NCI-H748 treated with DMSO at 0.1 percent for 48 hours (cell line): ENCODE data around the gene ADD1.

ENCODE experiments used
- DNase-seq: peaks from one replicate; lab custom pipeline; 2025; lab: John Stamatoyannopoulos, UW

The ADD1 gene

DNA sequence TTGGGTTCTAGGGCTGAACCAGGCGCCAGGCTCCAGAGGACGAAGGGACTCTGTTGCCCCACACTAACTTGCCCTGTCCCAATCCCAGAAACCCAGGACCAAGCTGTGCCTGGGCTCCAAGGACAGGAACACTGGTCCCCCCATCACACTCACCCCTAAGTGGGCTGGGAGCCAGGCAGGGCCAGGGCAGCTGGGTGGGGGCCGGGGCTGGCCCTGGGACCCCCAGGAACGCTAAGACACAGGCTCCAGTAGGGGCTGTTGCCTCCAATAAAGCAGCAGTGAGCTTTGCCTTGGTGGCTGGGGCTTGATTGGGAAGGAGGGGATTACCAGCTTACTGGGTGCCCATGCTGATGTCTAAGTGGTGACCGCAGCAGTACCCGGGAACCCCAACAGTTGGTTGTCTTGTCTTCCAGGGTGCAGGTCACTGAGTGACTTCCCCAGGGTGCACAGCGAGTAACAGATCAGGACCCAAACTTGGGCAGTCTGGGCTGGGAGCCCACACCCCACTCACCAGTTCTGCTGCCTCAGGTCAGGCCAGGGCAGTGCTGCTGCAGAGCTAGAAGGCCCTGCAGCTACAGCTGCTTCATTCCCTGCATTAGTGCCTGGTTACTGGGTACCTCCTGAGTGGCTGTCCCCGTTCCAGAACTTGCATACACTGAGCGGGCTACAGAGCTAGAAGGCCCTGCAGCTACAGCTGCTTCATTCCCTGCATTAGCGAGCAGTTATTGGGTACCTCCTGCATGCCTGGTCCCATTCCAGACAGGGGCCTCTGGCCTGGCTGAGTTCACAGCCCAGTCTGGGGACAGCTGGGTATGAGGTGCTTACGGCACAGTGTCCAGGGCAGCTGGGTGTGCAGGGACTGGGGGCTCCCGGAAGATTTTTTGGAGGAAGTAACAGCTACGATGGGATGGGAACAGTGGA, 9.4 kb upstream of the ADD1 start:
- no peak for DNase-seq

DNA sequence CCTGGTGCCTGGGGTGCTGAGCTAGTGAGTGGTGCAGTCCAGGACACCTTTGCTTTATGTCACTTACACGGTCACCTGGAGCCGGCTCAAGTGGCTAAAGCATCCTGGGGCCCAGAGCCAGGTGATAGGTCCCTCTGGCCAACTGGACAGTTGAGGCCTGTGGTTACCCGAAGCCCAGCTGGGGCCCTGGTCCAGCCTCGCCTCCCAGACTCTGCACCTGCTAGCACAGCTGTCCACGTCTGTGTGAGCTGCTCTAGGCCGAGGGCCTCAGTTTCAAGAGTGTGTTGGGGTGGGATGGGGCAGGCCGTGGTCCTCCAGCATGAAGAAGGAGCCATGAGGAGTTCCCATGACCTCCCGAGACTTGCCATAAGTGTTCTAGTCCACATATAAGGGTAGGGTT, 7.7 kb upstream of the ADD1 start:
- no peak for DNase-seq

DNA sequence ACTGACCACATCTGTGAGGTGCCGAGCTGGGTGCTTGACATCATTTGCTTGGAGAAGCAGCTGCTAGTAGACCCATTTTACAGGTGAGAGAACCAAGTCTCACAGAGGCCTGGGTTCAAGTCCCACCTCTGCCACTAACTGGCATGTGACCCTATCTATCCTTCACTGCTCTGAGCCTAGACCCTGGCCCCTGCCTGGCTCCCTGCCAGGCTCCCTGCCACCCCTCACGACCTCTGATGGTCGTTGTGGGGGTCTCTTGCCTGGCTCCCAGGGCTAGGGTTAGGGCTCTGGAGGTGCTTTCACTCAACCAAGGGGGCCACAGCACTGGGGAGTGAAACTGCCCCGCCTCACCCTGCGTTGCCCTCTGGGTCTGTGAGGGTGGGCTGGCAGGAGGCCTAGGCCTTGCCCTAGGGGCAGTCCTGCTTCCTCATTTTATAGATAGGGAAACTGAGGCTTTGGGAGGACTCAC, 7.2 kb upstream of the ADD1 start:
- DNase-seq: no peak

DNA sequence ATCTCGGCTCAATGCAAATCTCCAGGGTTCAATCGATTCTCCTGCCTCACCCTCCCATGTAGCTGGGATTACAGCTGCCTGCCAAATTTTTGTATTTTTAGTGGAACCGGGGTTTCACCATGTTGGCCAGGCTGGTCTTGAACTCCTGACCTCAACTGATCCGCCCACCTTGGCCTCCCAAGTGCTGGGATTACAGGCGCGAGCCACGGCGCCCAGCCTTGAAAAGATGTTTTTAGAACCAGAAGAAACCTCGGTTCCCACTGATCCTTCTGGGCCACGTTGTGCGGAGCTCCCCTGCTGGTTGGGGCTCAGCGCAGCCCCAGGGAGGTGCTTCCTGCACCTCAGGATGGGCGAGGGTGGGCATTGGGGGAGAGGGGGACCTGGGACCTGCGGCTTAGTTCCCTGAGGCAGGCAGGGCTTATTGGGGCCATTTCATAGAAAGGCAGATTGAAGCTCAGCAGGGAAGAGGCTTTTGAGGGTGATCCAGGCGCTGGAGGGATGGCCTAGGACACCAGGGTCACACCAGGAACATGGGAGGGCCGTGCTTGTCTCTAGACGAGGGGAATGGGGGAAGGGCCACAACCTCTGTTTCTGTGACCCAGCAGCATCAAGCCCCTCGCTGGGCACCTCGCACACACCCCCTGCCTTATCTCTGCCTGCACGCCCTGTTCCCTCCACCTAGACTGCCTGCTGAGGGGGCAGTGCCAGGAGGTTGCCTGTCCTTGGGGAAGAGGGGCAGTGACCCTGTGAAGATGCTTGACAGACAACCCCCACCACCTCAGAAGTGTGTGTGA, 6.3 kb upstream of the ADD1 start:
- DNase-seq: no peak

DNA sequence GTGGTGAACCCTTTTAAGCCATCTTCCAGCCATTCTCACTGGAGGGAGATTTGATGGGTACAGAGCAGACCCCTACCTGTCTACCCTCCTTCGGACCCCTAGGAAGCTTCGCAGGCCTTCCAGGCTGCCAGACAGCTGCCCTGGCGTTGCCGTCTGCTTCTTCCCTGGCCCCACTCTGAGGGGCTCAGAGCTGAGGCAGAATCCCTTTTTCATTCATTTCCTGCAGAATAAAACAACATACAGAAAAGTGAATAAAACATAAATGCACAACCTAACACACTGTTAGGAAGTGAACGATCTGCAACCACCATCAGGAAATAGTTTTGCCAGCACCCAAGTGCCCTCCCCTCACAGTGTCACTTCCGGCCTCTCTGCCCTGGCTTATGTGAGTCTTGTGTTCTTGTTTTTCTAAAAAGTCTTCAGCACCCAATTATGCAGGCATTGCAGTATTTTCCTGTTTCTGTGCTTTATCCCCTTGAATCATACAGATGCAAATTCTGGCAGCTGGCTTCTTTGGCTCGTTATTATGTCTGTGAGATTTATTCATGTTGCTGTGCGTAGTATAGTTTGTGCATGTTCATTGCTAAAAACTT, 5.6 kb upstream of the ADD1 start:
- DNase-seq: no peak

DNA sequence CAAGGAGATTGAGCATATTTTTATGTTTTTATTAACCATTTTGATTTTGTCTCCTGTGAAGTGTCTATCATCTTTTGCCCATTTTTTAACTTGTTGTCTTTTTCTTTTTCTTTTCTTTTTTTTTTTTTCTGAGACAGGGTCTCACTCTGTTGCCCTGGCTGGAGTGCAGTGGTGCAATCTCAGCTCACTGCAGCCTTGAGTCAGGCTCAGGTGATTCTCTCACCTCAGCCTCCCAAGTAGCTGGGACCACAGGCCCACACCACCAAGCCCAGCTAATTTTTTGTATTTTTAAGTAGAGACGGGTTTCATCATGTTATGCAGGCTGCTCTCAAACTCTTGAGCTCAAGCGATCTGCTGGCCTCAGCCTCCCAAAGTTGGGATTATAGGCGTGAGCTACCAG, 4.6 kb upstream of the ADD1 start:
- DNase-seq: no peak

DNA sequence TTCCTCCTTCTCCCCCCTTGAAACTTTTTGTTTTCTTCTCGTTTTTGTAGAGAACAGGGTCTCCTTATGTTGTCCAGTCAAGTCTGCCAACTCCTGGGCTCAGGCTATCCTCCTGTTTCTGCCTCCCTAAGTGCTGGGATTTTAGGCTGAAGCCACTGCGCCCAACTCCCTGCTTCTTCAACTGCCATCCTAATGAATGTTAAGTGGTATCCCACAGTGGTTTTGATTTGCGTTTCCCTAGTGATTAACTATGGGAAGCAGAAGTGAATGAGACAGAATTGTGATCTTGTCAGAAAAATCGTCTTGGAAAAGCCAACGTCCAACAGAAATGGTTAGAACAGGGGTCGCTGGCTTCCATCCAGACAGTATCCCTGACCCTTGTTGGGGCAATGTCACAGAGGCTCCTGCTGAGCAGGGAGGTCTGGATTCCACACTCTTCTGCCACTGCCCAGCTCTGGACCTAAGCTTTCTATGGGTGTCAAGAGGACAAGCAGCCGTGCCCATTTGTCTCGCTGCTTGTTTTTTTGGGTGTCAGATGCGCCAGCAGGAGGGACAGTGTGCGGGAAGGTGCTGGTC, 869 bp upstream of the ADD1 start:
- DNase-seq: no peak

DNA sequence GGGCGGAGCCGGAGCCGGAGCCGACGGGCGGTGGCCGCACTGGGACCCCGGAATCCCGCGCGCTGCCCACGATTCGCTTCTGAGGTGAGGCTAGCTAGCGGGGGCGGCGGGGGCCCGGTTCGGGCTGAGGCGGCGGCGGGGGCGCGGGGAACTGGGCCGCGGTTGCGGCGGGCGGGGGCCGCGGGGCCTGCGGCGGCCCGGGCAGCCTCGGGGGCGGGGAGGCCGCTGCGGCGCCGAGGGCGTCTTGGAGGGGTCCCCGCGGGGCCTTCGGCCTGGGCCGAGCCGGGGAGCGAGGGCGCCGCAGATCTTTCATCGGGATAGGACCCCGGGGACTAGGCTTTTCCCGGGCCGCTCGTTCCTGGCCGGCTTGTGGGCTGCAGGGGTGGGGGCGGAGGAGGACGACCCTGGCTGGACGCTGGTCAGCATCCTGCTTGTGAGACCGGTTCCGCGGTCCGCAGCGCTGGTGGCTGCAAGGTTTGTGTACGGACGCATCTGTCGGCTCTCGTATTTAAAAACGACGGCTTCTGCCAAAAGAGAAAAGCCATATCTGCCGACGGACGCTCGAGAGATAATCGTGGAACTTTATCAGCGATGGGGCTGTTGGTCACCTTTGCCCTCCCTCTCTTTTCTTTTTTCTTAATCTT, 419 bp downstream of the ADD1 start:
- DNase-seq: no peak

DNA sequence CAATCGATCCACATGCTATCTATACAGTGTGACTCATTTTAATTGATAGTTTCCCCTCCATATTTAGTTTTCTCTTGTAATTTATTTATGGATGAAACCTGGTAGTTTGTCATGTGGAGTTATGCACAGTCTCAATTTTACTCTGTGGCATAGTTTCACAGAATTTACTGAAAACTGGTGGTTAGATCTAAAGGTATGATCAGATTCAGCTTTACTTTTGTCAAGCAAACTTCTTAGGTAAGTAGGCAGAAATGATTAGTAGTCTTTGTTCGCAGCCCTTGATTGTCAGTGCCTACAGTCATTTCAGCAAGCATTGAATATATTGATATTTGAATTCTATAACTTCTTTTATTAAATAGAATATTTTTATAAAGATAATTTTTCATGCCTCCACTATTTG, 2.5 kb downstream of the ADD1 start:
- no peak for DNase-seq

DNA sequence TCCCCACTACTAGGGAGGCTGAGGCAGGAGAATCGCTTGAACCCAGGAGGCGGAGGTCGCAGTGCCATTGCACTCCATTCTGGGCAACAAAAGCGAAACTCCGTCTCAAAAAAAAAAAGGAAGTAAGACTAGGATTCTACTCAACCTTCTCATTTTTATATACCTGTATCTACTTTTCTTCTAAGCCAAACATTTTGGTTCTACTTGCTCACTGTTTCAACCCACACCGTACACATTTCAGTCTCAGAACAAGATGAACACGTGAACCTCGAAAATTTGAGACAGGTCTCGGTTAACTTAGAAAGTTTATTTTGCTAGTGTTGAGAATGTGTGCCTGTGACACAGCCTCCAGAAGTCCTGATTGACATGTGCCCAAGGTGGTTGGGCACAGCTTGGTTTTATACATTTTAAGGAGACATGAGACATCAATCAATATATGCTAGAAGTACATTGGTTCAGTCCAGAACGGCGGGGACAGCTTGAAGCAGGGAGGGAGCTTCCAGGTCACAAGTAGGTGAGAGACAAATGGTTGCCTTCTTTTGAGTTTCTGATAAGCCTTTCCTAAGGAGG, 3.7 kb downstream of the ADD1 start:
- no peak for DNase-seq

DNA sequence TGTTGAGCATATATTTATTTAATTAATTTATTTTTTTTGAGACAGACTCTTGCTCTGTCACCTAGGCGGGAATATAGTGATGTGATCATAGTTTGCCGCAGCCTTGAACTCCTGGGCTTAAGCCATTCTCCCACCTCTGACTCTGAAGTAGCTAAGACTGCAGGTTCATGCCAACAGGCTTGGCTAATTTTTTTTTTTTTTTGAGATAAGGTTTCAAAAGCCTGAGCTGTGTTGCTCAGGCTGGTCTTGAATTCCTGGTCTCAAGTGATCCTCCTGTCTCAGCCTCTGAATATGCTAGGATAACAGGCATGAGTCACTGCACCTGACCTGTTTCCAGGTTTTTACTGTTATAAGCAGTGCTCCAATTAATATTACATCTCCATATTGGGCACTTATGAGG, 4.8 kb downstream of the ADD1 start:
- no peak for DNase-seq

DNA sequence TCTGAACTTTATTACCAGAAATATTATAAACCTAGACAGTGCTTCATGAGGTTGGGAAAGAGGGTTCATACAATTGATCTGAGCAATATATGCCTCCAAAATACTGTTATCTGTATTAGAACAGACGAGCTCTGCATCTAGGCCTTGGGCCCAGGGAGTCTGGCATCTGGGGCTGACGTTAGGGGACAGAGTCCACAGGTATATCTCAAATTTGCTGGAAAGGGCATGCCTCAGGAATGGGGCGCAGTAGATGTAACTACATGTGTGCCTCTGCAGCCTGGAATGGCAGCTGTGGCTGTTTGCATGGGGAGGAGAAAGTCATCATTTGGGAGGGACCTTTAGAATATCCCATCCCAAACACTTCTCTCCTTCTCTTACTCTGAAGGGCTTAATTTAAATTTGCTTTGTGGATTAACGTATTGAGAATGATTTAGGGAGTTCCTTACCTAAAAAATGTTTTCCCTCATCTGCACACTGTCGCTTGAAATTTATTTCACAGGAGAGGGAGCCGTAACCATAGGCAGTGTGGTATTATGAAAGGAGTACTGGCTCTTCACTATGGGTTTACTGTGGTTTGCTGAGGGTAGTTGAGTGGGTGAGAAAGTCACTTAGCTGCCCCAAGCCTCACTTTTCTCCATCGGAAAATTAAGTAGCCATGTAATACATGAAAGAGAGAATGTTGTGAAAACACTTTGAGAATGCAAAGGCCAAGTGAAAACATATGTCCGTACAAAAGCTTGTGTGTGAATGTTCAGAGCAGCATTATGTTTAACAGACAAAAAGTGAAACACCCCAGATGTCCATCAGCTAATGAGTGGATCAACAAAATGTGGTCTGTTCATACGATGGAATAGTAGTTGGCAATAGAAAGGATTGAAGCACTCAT, 5.9 kb downstream of the ADD1 start:
- DNase-seq: no peak

DNA sequence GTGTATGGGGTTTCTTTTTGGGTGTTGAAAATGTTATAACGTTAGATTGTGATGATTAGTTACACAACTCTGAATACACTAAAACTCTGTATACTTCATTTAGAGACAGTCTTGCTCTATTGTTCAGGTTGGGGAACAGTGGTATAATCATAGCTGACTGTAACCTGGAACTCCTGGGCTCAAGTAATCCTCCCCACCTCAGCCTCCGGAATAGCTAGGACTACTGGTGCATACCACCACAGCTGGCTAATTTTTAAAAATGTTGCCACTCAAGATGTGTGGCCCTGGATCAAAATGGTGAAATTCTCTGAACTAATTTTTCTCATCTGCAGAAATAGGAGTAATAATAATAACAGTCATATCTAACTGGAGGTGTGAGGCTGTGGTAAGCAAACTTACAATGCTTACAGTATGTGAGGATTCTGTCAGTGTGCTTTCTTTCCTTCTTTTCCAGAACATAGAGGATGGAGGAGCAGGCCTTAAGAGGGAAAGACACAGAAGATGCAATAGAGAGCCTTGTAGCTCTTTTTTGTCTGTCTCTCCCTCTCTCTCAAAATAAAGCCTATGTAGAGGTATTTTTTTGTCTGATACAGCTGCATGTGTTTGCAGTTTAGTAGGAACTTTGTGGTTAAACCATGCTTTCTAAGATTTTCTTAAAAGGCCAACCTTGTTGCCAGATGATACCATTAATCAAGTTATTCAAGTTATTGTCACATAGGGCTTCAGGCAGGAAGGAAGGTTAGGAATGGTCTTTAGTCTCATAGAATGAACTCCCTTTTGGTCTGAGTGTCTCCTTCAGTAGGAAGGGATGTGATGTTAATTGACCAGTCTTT, 7.5 kb downstream of the ADD1 start:
- no peak for DNase-seq

DNA sequence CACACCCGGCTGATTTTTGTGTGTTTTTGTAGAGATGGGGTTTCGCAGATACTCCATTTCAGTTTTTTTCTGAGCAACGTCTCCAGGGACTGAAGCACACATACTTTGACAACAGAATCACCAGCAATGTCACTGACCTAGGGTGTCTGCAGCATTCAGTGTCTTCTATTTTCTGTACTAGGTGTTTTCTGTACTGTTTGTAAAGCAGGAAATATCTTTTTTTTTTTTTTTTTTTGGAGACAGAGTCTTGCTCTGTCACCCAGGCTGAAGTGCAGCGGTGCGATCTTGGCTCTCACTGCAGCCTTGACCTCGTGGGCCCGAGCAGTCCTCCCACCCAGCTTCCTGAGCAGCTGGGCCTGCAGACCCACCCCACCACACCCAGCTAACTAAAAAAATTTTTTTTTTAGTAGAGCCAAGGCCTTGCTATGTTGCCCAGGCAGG, 8.9 kb downstream of the ADD1 start:
- no peak for DNase-seq

DNA sequence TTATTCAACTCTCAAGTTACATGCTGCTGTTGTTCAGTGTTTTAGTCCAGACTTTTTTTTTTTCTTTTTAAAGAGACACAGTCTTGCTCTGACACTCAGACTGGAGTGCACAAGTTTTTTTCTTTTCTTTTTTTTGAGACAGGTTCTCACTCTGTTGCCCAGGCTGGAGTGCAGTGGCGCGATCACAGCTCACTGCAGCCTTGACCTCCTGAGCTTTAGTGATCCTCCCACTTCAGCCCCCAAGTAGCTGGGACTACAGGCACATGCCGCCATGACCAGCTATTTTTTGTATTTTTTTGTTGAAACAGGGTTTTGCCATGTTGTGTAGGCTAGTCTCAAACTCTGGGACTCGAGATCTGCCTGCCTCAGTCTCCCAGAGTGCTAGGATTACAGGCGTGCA, 11.9 kb downstream of the ADD1 start:
- no peak for DNase-seq

DNA sequence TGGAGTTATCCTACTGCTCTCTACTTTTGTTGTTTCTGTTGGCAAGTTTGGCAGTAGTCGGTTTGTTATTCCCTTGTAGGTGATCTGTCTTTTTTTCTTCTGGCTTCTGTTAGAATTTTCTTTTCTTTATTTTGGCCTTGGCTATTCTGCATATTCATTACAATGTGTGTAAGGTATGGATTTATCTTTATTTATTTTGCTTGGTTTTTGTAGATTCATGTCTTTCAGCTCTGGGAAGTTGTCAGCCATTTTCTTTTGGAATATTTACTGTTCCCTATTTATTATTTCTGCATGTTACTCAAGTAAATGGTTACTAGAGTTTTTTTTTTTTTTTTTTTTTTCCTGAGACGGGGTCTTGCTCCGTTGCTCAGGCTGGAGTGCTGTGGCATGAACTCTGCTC, 12.6 kb downstream of the ADD1 start:
- DNase-seq: no peak

DNA sequence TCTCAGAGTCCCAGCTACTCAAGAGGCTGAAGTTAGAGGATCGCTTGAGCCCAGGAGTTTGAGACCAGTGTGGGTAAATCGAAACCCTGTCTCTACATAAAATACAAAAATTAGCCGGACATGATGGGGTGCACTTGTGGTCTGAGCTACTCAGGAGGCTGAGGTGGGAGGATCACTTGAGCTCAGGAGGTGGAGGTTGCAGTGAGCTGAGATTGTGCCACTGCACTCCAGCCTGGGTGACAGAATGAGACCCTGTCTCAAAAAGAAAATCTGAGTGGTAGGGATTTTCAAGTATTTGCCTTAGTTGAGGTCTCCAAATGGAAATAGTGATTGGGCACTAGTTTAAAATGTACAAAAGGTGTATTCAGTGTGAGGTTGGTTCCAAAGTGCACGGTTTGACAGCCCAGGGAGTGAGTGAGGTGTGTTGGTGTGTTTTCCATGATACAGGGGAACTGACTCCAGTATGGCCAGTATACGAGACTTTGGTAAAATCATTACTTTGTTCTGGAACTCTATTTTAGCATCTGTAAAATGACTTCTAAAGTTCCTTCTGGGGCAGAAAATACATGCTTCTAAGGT, 13.8 kb downstream of the ADD1 start:
- DNase-seq: no peak

DNA sequence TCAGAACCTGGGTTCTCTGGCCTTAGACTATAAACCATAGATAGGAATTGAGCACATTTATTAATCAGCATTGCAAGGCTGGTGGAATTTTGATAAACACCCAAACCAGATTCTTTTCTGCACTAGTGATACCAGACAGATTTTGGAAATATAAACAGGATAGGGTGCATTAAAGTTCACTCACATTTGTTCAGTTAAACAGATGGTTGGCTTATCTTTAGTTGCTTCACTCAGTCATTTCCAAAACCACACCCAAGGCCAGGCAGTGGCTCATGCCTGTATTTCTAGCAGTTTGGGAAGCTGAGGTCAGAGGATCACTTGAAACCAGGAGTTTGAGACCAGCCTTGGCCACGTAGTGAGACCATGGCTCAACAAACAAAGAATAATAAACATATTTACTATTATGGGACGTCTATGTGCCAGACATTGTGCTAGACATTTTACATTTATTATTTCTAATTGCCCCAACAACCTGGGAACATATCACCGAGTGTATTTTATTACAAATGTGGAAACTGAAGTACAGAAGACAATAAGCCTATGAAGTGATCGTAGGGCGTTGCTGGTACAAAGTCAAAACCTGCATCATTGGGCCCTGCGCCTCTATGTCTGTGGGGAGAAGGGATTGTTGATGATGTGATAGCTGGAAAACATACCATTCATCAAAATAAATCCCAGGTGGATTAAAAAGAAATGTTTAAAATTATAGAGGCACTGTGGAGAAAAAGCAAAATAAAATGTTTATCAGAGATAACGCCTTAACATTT, 15.0 kb downstream of the ADD1 start:
- DNase-seq: no peak
